Fibroblast of lung (primary cell): ENCODE measurements around the gene GPC5.

Experiments
- EZH2 ChIP-seq: IDR thresholded peaks from 2 replicates; pipeline ENCODE4 v1.5.1; 2012; ENCODE audit warnings: low read length, control low read depth, mild to moderate bottlenecking; ENCODE audit errors: missing control alignments
- TF ChIP-seq, protein P1 (sequence below), 2 donors: IDR thresholded peaks in 1 of 2; conservative IDR thresholded peaks in 1 of 2; 1 replicate in 1 of 2; 2 replicates in 1 of 2; pipeline ENCODE4 v1.5.1; 2011 to 2012; ENCODE audit warnings: low read length in 2 of 2, control low read depth in 1 of 2, inconsistent platforms in 1 of 2, low read depth in 1 of 2, mild to moderate bottlenecking in 1 of 2

- TF ChIP-seq, protein P1, sequence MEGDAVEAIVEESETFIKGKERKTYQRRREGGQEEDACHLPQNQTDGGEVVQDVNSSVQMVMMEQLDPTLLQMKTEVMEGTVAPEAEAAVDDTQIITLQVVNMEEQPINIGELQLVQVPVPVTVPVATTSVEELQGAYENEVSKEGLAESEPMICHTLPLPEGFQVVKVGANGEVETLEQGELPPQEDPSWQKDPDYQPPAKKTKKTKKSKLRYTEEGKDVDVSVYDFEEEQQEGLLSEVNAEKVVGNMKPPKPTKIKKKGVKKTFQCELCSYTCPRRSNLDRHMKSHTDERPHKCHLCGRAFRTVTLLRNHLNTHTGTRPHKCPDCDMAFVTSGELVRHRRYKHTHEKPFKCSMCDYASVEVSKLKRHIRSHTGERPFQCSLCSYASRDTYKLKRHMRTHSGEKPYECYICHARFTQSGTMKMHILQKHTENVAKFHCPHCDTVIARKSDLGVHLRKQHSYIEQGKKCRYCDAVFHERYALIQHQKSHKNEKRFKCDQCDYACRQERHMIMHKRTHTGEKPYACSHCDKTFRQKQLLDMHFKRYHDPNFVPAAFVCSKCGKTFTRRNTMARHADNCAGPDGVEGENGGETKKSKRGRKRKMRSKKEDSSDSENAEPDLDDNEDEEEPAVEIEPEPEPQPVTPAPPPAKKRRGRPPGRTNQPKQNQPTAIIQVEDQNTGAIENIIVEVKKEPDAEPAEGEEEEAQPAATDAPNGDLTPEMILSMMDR (conservative IDR thresholded peaks at IDR 0.05 in 1 of 2, IDR thresholded peaks at IDR 0.05 in 1 of 2; ENCODE audit: low read depth in 1 of 2, low read length in 2 of 2), result no peak
- TF ChIP-seq EZH2, result no peak
These were observed 1014.1 kb downstream of the GPC5 start for GRCh38 chr13:92412481-92412880.
